ENCODE data around the gene TAL2.

Gene TAL2

GRCh38 chr9:105710638-105711037, 48.4 kb downstream of the TAL2 start:
- no peak for DNase-seq (ENCODE audit: low spot score)

- DNase-seq (ENCODE audit: low spot score), result no peak
These were observed 49.6 kb downstream of the TAL2 start for GRCh38 chr9:105711867-105712266.

DNA sequence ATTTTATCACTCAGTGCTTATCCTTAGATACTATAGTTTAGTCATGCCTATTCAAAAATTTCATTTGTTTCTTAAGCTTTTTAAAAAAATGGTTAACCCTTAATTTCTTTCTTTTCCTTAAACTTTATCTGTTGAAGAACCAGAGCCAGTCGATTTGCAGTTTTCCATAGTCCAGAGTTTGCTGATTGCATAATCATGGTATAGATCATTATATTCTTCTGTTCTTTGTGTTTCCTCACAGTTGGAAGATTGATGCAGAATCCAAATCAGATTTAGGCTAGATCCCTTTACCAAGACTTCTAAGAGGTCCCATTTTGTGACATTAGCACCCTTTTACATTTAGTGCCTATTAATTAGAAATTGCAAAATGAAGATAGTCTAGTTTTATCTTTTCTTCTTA, 50.0 kb downstream of the TAL2 start:
- no peak for DNase-seq (ENCODE audit: low spot score)
